ENCODE data around the gene MKNK1.

- TF ChIP-seq CTCF (IDR thresholded peaks at IDR 0.05) (no peak), REST (IDR thresholded peaks at IDR 0.05; ENCODE audit: insufficient read depth in 1 of 2, low read depth in 2 of 2, low read length in 1 of 2) (no peak), POLR2AphosphoS5 (IDR thresholded peaks at IDR 0.05; ENCODE audit: low read depth, low read length) (no peak)
Observed at GRCh38 chr1:46611691-46612221, 7.7 kb upstream of the MKNK1 start.
